Measurements from ENCODE around the gene BCAP29. TPM values are rescaled to one million over a fixed set of nuclear protein-coding genes. Genes with fewer than 3 reads are reported as not detected.

Gene BCAP29
- total and polyA plus RNA-seq, 4 experiments from 2014 or later: 17.0 to 34.8 (median 26.4) TPM

DNA sequence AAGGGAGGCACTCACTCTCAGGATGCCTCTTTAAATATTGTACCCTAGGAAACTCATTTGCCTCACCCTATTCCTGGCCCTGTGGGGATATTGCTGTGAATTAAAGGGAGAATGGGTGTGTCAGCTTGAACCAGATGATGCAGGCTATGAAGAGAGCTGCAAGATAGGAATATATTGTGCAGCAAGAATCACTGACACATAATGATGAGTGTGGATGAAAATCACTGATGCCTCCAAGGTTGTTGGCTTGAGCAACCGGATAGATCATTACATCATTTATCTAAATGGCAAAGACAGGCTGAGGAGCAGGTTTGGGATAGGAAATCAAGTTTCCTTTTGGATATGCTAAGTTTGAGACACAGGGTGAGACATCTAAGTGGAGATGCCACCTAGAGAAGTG is 86.7 kb downstream of the BCAP29 start:
- intact Hi-C loops (cut with micrococcal nuclease): no loop called here
- POLR2A ChIA-PET (ENCODE audit: partially characterized antibody): no interaction called here

DNA sequence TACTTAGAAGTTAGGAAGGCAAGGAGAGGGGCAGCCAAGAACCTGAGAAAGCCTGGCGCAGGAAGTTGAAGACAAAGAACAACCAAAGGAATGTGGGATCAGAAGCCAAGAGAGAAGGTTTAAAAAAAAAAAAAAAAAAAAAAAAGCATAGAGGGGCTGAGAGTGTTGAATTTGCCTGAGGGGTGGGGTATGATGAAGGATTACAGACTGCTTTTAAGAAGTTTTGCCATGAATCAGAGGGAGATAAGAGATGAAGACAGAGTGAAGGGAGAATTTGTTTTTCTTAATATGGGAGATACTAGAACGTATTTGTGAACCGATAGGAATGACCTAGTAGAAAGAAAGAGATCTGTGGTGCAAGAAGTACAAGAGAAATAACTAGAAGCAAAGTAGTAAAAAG is 87.3 kb downstream of the BCAP29 start:
- H3K4me3 ChIP-seq (ENCODE audit: low read length in 2 of 2): no peak overlapping the region
- Mint-ChIP-seq H3K27ac (no peak overlapping the region), H3K4me3 (no peak overlapping the region), H3K9me3 (no peaks in the 10 kb centered on the region), H3K4me1 (peaks cover 0 to 2% (median under 1%) of the 10 kb centered on the region in 4 donors), H3K36me3 (no peaks in the 10 kb centered on the region), H3K27me3 (peaks cover 4 to 15% of the 10 kb centered on the region in 2 donors)
- H3K36me3 ChIP-seq (ENCODE audit: insufficient read depth, low read length): no peaks in the 10 kb centered on the region
- intact Hi-C loops (cut with micrococcal nuclease): no loop called here
- no peak for DNase-seq
- H3K27me3 ChIP-seq (ENCODE audit: insufficient read depth, low read length): peaks cover 12% of the 10 kb centered on the region
- ChIA-PET POLR2A (ENCODE audit: partially characterized antibody) (no interaction called here), CTCF (ENCODE audit: partially characterized antibody) (no interaction called here)
- no peaks in the 10 kb centered on the region for H3K4me1 ChIP-seq (ENCODE audit: insufficient read depth, low read length)
- H3K27ac ChIP-seq (ENCODE audit: low read depth, low read length): no peak overlapping the region
- H3K9me3 ChIP-seq (ENCODE audit: control insufficient read depth in 1 of 2, low read length in 2 of 2): no peaks in the 10 kb centered on the region

More for the DNA sequence above, 86.7 kb downstream of the BCAP29 start:
- CTCF ChIA-PET (ENCODE audit: partially characterized antibody): no interaction called here
- peaks cover 18% of the 10 kb centered on the region for H3K27me3 ChIP-seq (ENCODE audit: insufficient read depth, low read length)
- Mint-ChIP-seq H3K4me3 (no peak overlapping the region), H3K36me3 (no peaks in the 10 kb centered on the region), H3K27me3 (peaks cover 9 to 20% of the 10 kb centered on the region in 2 donors), H3K9me3 (no peaks in the 10 kb centered on the region), H3K4me1 (peaks cover 1 to 7% (median 3%) of the 10 kb centered on the region in 4 donors), H3K27ac (no peak overlapping the region)
- no peak overlapping the region for H3K27ac ChIP-seq (ENCODE audit: low read depth, low read length)
- H3K4me3 ChIP-seq (ENCODE audit: low read length in 2 of 2): no peak overlapping the region
- DNase-seq: no peak
- peaks cover 3% of the 10 kb centered on the region for H3K4me1 ChIP-seq (ENCODE audit: insufficient read depth, low read length)
- no peaks in the 10 kb centered on the region for H3K36me3 ChIP-seq (ENCODE audit: insufficient read depth, low read length)
- no peaks in the 10 kb centered on the region for H3K9me3 ChIP-seq (ENCODE audit: control insufficient read depth in 1 of 2, low read length in 2 of 2)

DNA sequence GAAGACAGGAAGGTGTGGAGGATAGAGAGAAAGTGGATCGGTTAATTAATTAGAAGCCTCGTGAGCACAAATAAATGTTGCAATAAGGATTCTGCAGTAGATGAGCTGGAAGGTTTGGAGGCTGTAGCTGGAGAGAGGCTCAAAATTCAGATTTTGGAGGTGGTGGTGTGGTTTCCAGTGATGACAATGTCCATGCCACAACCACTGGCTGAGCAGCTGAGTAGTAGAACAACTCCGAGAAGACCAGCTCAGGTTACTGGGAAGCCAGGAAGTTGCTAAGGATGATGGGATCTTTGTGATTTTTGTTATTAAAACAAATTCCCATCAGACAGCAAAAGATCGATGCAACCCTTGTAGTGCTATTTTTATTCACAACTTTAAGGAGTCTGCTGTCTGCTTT is 88.2 kb downstream of the BCAP29 start:
- CTCF ChIA-PET (ENCODE audit: partially characterized antibody): no interaction called here
- H3K9me3 Mint-ChIP-seq: no peaks in the 10 kb centered on the region
- no peaks in the 10 kb centered on the region for H3K4me1 Mint-ChIP-seq
- H3K9me3 ChIP-seq (ENCODE audit: control insufficient read depth in 1 of 2, low read length in 2 of 2): no peaks in the 10 kb centered on the region
- H3K4me1 ChIP-seq (ENCODE audit: insufficient read depth, low read length): no peaks in the 10 kb centered on the region
- no peak overlapping the region for H3K27ac Mint-ChIP-seq
- H3K4me3 Mint-ChIP-seq: no peak overlapping the region
- H3K27ac ChIP-seq (ENCODE audit: low read depth, low read length): no peak overlapping the region
- no peaks in the 10 kb centered on the region for H3K36me3 Mint-ChIP-seq
- DNase-seq: no peak
- H3K36me3 ChIP-seq (ENCODE audit: insufficient read depth, low read length): no peaks in the 10 kb centered on the region
- no peak overlapping the region for H3K4me3 ChIP-seq (ENCODE audit: low read length in 2 of 2)
- peaks cover 9% of the 10 kb centered on the region for H3K27me3 ChIP-seq (ENCODE audit: insufficient read depth, low read length)
- peaks cover 7 to 15% of the 10 kb centered on the region in 2 donors for H3K27me3 Mint-ChIP-seq
- intact Hi-C loops (cut with micrococcal nuclease): no loop called here
- POLR2A ChIA-PET (ENCODE audit: partially characterized antibody): no interaction called here

Other genes with a start within 250 kb of the BCAP29 start
- gene GPR22, start 110.2 kb upstream of the BCAP29 start, total RNA-seq: not detected
- under 1 TPM; 0.12 to 0.98 TPM for gene GPR22, start 110.2 kb upstream of the BCAP29 start, polyA plus RNA-seq
- gene COG5, start 16.3 kb upstream of the BCAP29 start, total RNA-seq: 10 to 100 TPM; 85.0 to 87.8 TPM
- gene COG5, start 16.3 kb upstream of the BCAP29 start, polyA plus RNA-seq: 10 to 100 TPM; 39.3 to 44.2 TPM
- gene DUS4L, start 16.3 kb upstream of the BCAP29 start, total RNA-seq: 10 to 100 TPM; 10.9 to 11.3 TPM
- 1 to 10 TPM; 4.6 to 4.9 TPM for gene DUS4L, start 16.3 kb upstream of the BCAP29 start, polyA plus RNA-seq
- gene SLC26A4, start 80.6 kb downstream of the BCAP29 start, total RNA-seq: not detected
- gene SLC26A4, start 80.6 kb downstream of the BCAP29 start, polyA plus RNA-seq: not detected
- gene CBLL1, start 163.9 kb downstream of the BCAP29 start, total RNA-seq: 10 to 100 TPM; 79.1 to 82.8 TPM
- gene CBLL1, start 163.9 kb downstream of the BCAP29 start, polyA plus RNA-seq: 100 to 1,000 TPM in 1 of 2 donors, 10 to 100 TPM in 1; 68.9 to 200 TPM
- not detected for gene SLC26A3, start 223.0 kb downstream of the BCAP29 start, total RNA-seq
- gene SLC26A3, start 223.0 kb downstream of the BCAP29 start, polyA plus RNA-seq: not detected

Measured in CD4-positive, alpha-beta memory T cell (primary cell).